Mesangial cell (primary cell): Measurements from ENCODE around the gene RSKR. TPM values are rescaled to one million over a fixed set of nuclear protein-coding genes. Genes with fewer than 3 reads are reported as not detected.

Experiments
- total RNA-seq: library from RNA; depleted of rRNA; stranded (reverse); fragments of >200 nt; gene quantifications from 2 replicates; pipeline ENCODE4 v1.2.3, GENCODE V29; 2015

RSKR gene
- total RNA-seq: 2.9 and 3.4 TPM in 2 replicates

GRCh38 chr17:28613931-28614381 is at the start of gene RSKR:
Gene RSKR, minus strand, starts transcription at chr17:28614185. Its CDS starts 24 bp downstream, at chr17:28614161.

GRCh38 chr17:28661635-28662526 is 47.9 kb upstream of the RSKR start, which contains the start of the genes SDF2 and SUPT6H:
Gene SDF2, minus strand, starts transcription at chr17:28661906. Its CDS starts 30 bp downstream, at chr17:28661876.
Gene SUPT6H, plus strand, starts transcription at chr17:28662205. Its CDS starts 11,197 bp downstream, at chr17:28673402.

GRCh38 chr17:28644787-28645575 is 31.0 kb upstream of the RSKR start, which contains the start of gene BLTP2:
Gene BLTP2, minus strand, starts transcription at chr17:28645158. Its CDS starts 102 bp downstream, at chr17:28645056.

GRCh38 chr17:28598799-28599310 is 15.1 kb downstream of the RSKR start, which contains the start of gene SPAG5:
Gene SPAG5, minus strand, starts transcription at chr17:28599025. Its CDS starts 79 bp downstream, at chr17:28598946.

GRCh38 chr17:28576758-28577465 is 37.1 kb downstream of the RSKR start, which contains the start of gene ALDOC:
Gene ALDOC, minus strand, starts transcription at chr17:28576895. Its CDS starts 1,363 bp downstream, at chr17:28575532.

GRCh38 chr17:28571361-28572122 is 42.4 kb downstream of the RSKR start, which contains the start of gene PIGS:
Gene PIGS, minus strand, starts transcription at chr17:28571524. Its CDS starts 28 bp downstream, at chr17:28571496.

Other genes starting within 250 kb of the RSKR start
- gene SEBOX, start 249.0 kb downstream of the RSKR start, total RNA-seq: not detected in 2 replicates
- 0.13 TPM in 1 of 2 replicates, not detected in the other for gene VTN, start 243.9 kb downstream of the RSKR start, total RNA-seq
- gene SARM1, start 242.5 kb downstream of the RSKR start, total RNA-seq: 5.4 and 10.8 TPM in 2 replicates
- 1.1 and 5.7 TPM in 2 replicates for gene SLC46A1, start 208.0 kb downstream of the RSKR start, total RNA-seq
- not detected in 2 replicates for gene SLC13A2, start 140.5 kb downstream of the RSKR start, total RNA-seq
- gene FOXN1, start 107.8 kb downstream of the RSKR start, total RNA-seq: not detected in 2 replicates
- gene UNC119, start 61.6 kb downstream of the RSKR start, total RNA-seq: 31.9 and 40.9 TPM in 2 replicates
- gene PIGS, start 42.7 kb downstream of the RSKR start, total RNA-seq: 76.3 and 162 TPM in 2 replicates
- gene ALDOC, start 37.3 kb downstream of the RSKR start, total RNA-seq: 14.8 and 39.7 TPM in 2 replicates
- gene SPAG5, start 15.2 kb downstream of the RSKR start, total RNA-seq: 3.5 and 84.2 TPM in 2 replicates
- gene BLTP2, start 31.0 kb upstream of the RSKR start, total RNA-seq: 88.4 and 115 TPM in 2 replicates
- gene SDF2, start 47.7 kb upstream of the RSKR start, total RNA-seq: 51.3 and 64.0 TPM in 2 replicates
- 29.8 and 44.5 TPM in 2 replicates for gene SUPT6H, start 48.0 kb upstream of the RSKR start, total RNA-seq
- gene PROCA1, start 97.7 kb upstream of the RSKR start, total RNA-seq: 1.0 and 1.6 TPM in 2 replicates
- 293 and 306 TPM in 2 replicates for gene RAB34, start 103.7 kb upstream of the RSKR start, total RNA-seq
- gene RPL23A, start 105.8 kb upstream of the RSKR start, total RNA-seq: 447 and 480 TPM in 2 replicates
- gene TLCD1, start 112.0 kb upstream of the RSKR start, total RNA-seq: 9.1 and 9.6 TPM in 2 replicates
- 2.8 and 3.7 TPM in 2 replicates for gene NEK8, start 114.6 kb upstream of the RSKR start, total RNA-seq
- gene TRAF4, start 129.8 kb upstream of the RSKR start, total RNA-seq: 61.3 and 86.8 TPM in 2 replicates
- 23.0 and 30.2 TPM in 2 replicates for gene FAM222B, start 228.6 kb upstream of the RSKR start, total RNA-seq
- gene ERAL1, start 240.8 kb upstream of the RSKR start, total RNA-seq: 71.6 and 117 TPM in 2 replicates